Measurements from ENCODE around the gene CDC34. TPM values are rescaled to one million over a fixed set of nuclear protein-coding genes. Genes with fewer than 3 reads are reported as not detected.
A peak's percentile ranks its signal among the peaks of the same experiment; 100 is the strongest.

The CDC34 gene
- total and polyA plus RNA-seq, 9 of the 15 experiments (the other 6 are each of a cell fraction or from before 2014, with no cell fraction given) = 0.80 to 203 (median 65.5) TPM

DNA sequence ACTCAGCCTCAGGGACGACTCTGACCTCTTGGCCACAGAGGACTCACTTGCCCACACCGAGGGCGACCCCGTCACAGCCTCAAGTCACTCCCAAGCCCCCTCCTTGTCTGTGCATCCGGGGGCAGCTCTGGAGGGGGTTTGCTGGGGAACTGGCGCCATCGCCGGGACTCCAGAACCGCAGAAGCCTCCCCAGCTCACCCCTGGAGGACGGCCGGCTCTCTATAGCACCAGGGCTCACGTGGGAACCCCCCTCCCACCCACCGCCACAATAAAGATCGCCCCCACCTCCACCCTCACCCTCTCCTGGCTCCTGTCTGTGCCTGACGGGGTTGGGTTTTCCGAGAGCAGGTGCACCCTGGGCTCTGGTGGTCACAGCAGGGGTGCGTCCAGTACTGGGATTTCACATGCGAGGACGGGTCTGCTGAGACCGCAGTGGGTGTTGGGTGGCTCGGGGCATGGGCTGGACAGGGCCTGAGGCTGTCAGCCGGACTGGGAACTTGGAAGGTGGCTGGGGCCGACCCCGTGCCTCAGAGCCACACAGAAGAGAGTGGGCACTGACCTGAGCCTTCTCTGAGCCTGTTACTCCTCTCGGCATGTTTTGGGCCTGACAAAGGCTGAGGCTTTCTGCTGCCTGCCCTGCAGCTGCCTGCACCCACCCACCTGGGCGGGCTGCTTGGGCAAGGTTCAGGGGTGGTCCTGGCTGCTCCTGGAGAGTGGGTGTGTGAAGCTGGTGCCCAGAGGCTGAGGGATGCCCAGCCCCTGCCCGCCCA is 51.8 kb downstream of the CDC34 start:
- BruUV-seq (replicated peaks) = no TSS peak
- H3K36me3 ChIP-seq (ENCODE audit: control insufficient read depth, insufficient read depth, low read length) = peaks cover 47% of the 10 kb centered on the region; the same call in 1 of the 3 replicates
- ATAC-seq (peak; percentile 32), DNase-seq (ENCODE audit: extremely low read depth in 1 of 4, low spot score in 3 of 4) (no peak), FAIRE-seq (no peak)
- H3K9ac ChIP-seq (ENCODE audit: insufficient read depth in 1 of 2, low read depth in 2 of 2, low read length in 2 of 2) = peak overlapping the region in 1 of 2 experiments; percentile 35; a peak in 2 of 4 replicates
- H3K4me1 ChIP-seq (replicated peaks in 1 of 2; ENCODE audit: control insufficient read depth in 2 of 2, insufficient read depth in 2 of 2, low read length in 2 of 2) = peaks cover 0 to 86% of the 10 kb centered on the region in 2 experiments; a peak in 2 of 5 replicates
- 83% methylated on average over 25 of the region's 27 CpGs for whole genome bisulfite sequencing (ENCODE audit: insufficient coverage, low coverage, missing lambda C conversion rate)
- no peaks in the 10 kb centered on the region for H3K9me1 ChIP-seq (ENCODE audit: control insufficient read depth, insufficient read depth, low read length)
- no peak overlapping the region for H3K27ac ChIP-seq (ENCODE audit: extremely low read depth, low read depth, low read length)
- no peak overlapping the region for H3K4me3 ChIP-seq
- no peak overlapping the region for H2AFZ ChIP-seq (ENCODE audit: low read depth, low read length)
- no peak overlapping the region for H3K4me2 ChIP-seq (ENCODE audit: insufficient read depth, low read length)
- POLR2A ChIA-PET = interaction anchor here (0.6 to 3.1 kb wide), 6 partner anchors 9 to 255 kb away, joined by 3 to 41 read pairs (median 8); partner anchors contain the start of gene BSG
- TF ChIP-seq CCNT2 (IDR thresholded peaks at IDR 0.05; ENCODE audit: borderline replicate concordance, extremely low read depth, insufficient read length, low read depth, low read length) (peak; percentile 32), CHD2 (IDR thresholded peaks at IDR 0.05; ENCODE audit: low read depth, low read length) (no peak), POLR2G (IDR thresholded peaks at IDR 0.05; ENCODE audit: low read depth, low read length) (peak; percentile 16; the same call in 1 of the 2 replicates), RBFOX2 (IDR thresholded peaks at IDR 0.05; ENCODE audit: low read depth, low read length) (peak; percentile 39), ZFX (CRISPR knock-in tag; IDR thresholded peaks at IDR 0.05) (no peak; the same call in 1 of the 2 replicates), ZBTB7A (IDR thresholded peaks at IDR 0.05; ENCODE audit: borderline replicate concordance, control insufficient read depth, low read depth, low read length) (0 out of 2 replicates have a peak, but pooled peaks have one; percentile 16), MEF2A (IDR thresholded peaks at IDR 0.05; ENCODE audit: control insufficient read depth, low read depth, low read length) (no peak), ATF4 (CRISPR knock-in tag; IDR thresholded peaks at IDR 0.05) (0 out of 2 replicates have a peak, but pooled peaks have one; percentile 4)
- intact Hi-C loops (cut with micrococcal nuclease) = loop anchor here (10.0 kb wide), 2 partner anchors 49 to 151 kb away; partner anchors contain the start of gene CDC34
- H3K9me3 ChIP-seq (replicated peaks; ENCODE audit: control insufficient read depth, insufficient read depth, low read depth, low read length) = no peaks in the 10 kb centered on the region
- CTCF ChIA-PET (ENCODE audit: low intra/inter-chr PET ratio) = interaction anchor here (1.1 kb wide), 1 partner anchor 151 kb away, joined by 4 read pairs; no protein-coding TSS in a partner anchor
- no peaks in the 10 kb centered on the region for H3K27me3 ChIP-seq (ENCODE audit: control insufficient read depth in 2 of 2, insufficient read depth in 2 of 2, low read length in 2 of 2)
- in situ Hi-C loops (cut with MboI) = no loop called here
- H4K20me1 ChIP-seq (replicated peaks; ENCODE audit: control insufficient read depth, insufficient read depth, low read length) = peaks cover 36% of the 10 kb centered on the region
- H3K79me2 ChIP-seq (ENCODE audit: control insufficient read depth, insufficient read depth, low read length) = peaks cover 22% of the 10 kb centered on the region

Data from K562 (cell line).